HG02763 (cell line): ENCODE measurements around the gene SLC18B1.

Experiments used
- ATAC-seq: cut with Tn5 transposase; IDR thresholded peaks from one replicate; pipeline ENCODE4 v1.9.1; 2021; ENCODE audit warnings: mild to moderate bottlenecking, moderate library complexity; ENCODE audit not compliant: unreplicated experiment

The SLC18B1 gene

GRCh38 chr6:132797951-132798868 lies at the start of gene SLC18B1:
Gene SLC18B1 (minus strand): TSS chr6:132798637. CDS start chr6:132798456, 181 bp downstream.
- peak; percentile 44 for ATAC-seq

DNA sequence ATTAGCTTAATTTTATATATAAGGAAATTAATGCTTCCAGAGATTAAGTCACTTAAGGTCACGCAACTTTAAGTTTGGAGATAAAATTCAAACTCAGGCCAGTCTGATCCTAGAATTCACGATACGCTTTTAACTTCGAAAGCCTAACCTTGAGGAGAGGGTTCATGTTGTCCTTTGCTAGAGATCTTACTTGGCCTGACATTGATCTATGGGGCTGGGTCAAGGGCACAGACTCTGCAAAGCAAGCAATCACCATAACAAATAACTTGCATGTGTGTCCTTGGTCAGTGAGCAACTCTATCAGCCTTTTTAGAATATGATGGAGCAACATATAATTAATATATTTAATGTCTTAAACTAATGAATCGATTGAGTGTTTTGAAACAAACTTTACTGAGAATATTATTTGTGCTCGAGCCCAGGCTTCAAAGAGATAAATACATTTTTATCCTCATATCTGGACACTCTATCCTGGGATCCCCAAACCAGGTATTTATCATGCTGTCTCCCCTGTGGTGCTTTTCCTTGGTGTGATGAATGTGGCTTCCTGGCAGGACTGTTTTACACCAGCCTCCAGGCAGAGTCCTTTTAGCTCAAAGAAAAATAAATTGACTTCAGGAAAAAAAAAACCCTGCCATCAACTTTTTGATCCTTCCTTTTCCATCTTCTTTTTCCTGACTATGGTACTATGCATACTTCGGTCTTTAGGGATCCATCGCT lies 45.0 kb upstream of the SLC18B1 start:
- ATAC-seq = no peak

- no peak for ATAC-seq
Observed at GRCh38 chr6:132841966-132842365, 43.5 kb upstream of the SLC18B1 start.

- ATAC-seq = no peak
Observed at GRCh38 chr6:132832891-132833290, 34.5 kb upstream of the SLC18B1 start.

DNA sequence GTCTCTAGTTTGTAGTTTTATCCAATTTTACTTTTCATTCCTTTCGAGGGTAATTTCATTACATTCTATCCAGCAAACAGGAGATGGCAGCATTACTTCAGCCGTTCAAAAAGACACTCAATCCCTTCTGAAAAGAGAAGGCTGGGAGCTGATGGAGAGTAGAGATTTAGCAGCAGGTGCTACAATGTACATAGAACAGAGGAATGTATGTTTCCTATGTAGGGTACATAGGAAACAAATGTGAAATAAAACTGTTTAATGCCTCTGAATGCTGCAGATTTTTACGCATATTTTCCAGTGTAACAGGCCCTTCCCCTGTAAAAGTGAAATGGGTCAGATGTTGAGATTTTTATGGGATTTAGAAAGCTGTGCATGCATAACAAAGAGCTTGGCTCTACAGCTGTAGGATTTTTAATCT lies 31.9 kb upstream of the SLC18B1 start:
- ATAC-seq = no peak

GRCh38 chr6:132820629-132821381 lies 22.4 kb upstream of the SLC18B1 start:
- ATAC-seq = no peak

DNA sequence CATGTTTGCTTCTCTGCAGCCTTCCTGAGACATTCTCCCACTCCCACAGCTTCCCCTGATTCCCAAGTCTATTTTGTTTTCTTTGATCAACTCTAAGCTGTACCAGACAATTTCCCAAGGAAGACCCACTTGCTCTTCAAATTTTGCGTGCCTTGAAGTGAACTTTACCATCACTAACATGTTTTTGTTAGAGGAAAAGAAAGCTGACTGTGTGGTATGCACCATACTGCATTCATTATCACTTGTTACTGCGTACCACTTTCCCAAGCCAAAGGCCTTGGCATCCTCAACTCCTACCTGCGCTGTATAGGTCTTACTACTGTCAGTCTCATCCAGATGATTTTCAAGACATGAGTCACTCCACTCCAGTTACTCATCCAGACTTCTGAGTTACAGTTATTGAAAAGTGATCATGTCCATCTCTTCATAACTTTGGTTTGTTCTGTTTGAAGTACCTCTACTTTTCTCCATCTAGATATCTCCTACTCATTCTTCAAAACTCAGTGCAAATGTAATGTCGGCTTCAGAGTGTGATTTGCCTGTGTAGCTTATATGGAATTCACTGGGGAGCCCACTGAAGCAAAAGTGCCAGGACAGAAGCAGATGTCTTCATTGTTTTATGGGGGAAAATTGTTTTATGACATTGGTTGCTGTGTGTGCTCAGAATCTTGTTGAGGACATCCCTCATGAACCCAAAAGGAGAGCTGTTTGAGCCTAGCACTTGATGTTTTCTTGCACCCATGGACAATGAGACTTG lies 21.1 kb upstream of the SLC18B1 start:
- ATAC-seq = no peak

DNA sequence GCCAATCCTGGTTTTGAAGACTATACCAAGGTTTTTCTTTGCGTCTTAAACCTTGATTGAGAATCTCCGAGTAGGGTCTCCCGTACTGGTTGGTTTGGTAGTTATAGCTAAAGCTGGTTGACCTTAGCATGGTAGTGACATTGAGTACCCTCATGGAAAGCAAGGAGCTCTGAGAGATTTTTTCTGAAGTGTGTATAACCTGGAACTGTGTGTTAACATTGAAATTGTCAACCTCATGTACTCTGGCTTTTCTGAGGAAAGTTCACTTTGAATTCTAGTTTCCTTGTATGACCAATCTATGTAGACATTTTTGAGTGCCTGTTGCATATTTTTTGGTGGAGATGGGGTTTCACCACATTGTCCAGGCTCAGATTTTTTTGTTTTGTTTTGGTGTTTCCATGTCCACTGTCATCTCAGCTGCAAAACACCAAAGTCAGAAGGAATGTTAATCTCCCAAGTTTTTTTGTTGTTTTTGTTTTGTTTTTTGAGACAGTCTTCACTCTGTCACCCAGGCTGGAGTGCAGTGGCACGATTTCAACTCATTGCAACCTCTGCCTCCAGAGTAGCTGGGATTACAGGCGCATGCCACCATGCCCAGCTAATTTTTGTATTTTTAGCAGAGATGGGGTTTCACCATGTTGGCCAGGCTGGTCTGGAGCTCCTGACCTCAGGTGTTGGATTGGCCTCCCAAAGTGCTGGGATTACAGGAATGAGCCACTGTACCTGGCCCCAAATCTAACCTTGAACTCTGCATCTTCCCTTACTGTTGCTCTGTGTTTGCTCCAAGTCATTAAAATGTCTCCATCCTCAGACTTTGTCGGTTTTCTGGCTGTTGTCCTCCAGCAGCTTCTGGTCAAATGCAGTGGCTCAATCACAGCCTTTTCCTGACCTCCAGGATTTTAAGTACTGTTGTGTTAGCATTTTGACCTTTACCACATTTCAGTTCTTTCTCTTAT lies 20.2 kb upstream of the SLC18B1 start:
- ATAC-seq = no peak

DNA sequence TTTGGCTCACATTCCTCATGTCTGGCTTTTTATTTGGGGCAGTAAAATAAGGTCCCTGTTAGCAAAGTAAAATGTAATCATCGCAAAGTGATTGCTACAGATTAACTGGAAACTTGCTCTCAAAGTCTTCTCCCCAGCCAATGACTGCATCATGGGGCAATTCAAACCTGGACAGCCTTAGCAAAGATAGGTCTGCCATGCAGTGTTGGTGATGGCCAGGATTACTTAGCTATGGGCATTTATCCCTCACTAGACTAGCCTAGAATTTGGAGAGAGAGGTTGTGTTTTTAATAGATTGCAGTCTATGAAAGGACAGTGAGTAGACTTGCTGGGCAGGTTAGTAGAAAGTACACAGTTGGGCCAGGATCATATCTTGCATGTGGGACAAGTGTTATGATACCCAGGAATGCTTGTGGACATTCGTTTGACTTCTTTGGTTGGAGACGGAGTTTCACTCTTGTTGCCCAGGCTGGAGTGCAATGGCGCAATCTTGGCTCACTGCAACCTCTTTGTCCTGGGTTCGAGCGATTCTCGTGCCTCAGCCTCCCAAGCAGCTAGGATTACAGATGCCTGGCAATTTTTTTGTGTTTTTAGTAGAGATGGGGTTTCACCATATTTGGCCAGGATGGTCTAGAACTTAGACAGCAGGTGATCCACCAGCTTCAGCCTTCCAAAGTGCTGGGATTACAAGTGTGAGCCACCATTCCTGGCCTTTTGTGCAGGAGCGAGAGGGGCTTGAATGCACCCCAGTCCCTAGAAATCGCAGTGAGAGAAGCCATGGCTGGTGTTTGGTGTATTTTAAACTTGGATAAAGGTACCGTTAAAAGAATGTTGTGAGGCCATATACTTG lies 19.3 kb upstream of the SLC18B1 start:
- no peak for ATAC-seq

GRCh38 chr6:132816660-132817059 lies 18.2 kb upstream of the SLC18B1 start:
- ATAC-seq = no peak

DNA sequence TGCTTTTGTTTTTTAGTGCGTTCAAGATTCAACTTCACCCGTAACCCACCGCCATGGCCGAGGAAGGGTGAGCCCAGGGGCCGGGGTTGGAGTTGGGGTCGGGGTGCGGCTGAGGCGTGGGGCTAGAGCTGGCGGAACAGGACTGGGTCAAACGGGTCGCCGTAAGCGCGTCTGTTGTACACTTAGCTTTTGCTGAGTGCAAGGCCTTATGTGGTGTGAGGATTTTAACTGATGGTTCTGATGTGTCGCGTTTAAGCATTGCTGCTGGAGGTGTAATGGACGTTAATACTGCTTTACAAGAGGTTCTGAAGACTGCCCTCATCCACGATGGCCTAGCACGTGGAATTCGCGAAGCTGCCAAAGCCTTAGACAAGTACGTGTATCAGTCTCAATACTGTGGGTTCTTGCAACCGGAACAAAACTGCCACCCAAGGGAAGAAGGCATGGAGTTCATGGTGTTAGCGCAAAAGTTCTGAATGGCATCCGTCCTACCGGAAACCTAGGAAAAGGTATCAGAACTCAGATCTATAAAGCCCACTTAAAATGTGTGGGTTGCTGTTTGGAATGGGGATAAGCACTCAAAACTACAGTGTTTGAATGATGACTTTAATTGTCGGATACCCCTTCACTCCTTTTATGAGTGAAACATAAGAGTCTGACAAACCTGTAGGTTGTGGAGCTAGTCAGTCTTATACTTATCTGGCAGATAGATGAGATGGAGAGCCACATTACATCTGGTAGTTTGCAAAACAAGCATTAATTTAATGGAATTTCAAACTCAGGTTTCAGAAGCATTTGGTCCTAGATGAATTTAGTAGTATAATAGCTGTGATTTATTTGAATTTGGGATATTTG lies 16.5 kb upstream of the SLC18B1 start:
- ATAC-seq = peak; percentile 17

GRCh38 chr6:132813173-132813856 lies 14.9 kb upstream of the SLC18B1 start:
- ATAC-seq = peak; percentile 21

DNA sequence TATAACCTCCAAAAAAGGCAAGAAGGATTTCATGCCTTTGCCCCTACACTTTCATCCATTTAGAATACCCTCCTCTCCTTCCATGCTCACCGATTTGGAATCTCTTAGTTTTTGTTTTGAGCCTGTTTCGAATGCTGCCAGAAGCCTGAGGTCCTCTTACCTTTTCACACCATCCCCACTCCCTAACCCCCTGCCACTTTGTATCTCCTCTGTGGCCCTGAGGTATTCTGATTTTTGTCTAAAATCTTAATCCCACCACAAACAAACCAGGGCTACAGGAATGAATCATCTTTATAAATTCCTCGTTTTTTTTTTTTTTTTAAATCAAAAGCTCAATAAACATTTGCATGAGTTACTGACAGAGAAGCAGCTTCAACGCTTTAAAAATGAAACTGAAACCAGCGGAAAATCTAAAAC lies 14.3 kb upstream of the SLC18B1 start:
- ATAC-seq = peak; percentile 30

DNA sequence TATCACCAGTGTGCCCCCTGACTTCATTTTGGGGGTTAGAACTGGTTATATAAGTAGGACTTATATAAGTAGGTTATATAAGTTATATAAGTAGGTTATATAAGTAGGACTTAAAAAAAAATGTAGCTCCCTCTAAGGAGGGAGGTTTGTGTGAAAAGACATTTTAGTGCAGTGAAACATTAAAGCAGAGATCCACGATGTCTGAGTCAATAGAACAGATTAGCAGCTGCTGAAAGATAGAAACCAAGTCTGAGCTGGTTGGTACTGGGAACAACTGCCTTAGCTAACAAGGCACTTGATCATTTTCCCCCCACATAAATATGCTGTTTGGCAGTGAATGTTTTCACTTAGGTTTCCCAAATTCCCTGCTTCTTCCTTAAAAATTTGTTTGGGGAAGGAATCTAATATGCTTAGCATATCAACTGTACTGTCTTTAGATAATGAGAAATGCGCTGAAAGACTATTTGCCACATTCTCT lies 13.9 kb upstream of the SLC18B1 start:
- no peak for ATAC-seq

DNA sequence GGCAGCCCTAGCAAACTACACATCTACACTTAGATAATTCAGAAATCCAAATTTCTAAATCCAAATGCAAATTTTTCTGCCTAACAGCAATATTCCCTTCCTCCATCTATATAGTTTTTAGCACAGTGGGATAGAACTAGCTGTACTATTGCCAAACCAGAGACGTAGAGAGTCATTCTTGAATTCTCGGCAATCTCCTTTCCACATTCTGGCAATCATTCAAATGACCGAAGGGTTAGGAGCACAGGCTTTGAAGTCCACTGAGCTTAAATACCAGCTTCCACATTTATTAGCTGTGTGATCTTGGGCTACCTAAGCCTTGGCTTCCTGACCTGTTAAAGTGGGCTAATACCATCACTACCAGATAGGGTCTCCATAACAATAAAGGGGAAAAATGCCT lies 12.8 kb upstream of the SLC18B1 start:
- no peak for ATAC-seq

GRCh38 chr6:132805548-132805947 lies 7.1 kb upstream of the SLC18B1 start:
- no peak for ATAC-seq

- ATAC-seq = no peak
Observed at GRCh38 chr6:132804251-132804650, 5.8 kb upstream of the SLC18B1 start.
